ENCODE measurements around the gene NUP214. TPM values are rescaled to one million over a fixed set of nuclear protein-coding genes. Genes with fewer than 3 reads are reported as not detected.
"Not testable (repeated sequence)": the region's sequence is repeated elsewhere in the genome, so short reads cannot be mapped to it uniquely, and the experiment has no call there.

The NUP214 gene
- total RNA-seq, 1 donor = 53.0 TPM

DNA sequence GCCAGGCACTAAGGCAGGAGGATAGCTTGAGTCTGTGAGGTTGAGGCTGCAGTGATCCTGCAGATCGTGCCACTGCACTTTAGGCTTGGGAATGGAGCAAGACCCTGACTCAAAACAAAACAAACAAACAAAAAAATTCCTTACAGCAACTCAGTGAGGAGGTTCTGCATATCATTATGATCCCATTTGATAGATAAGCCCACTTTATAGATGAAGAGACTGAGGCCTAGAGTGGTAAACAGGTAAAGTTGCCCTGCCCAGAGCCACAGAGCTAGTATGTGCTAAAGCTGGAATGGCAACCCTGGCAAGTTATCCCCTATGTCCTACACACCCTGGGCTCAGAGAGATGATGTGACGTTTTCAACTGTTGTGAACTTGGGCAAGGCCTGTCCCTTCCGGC is 21.9 kb upstream of the NUP214 start:
- no peak overlapping the region for H3K4me3 ChIP-seq (ENCODE audit: low read length)
- H3K9me3 ChIP-seq (ENCODE audit: low read depth, low read length) = no peaks in the 10 kb centered on the region
- H3K27me3 ChIP-seq (ENCODE audit: insufficient read depth, low read length) = no peaks in the 10 kb centered on the region

DNA sequence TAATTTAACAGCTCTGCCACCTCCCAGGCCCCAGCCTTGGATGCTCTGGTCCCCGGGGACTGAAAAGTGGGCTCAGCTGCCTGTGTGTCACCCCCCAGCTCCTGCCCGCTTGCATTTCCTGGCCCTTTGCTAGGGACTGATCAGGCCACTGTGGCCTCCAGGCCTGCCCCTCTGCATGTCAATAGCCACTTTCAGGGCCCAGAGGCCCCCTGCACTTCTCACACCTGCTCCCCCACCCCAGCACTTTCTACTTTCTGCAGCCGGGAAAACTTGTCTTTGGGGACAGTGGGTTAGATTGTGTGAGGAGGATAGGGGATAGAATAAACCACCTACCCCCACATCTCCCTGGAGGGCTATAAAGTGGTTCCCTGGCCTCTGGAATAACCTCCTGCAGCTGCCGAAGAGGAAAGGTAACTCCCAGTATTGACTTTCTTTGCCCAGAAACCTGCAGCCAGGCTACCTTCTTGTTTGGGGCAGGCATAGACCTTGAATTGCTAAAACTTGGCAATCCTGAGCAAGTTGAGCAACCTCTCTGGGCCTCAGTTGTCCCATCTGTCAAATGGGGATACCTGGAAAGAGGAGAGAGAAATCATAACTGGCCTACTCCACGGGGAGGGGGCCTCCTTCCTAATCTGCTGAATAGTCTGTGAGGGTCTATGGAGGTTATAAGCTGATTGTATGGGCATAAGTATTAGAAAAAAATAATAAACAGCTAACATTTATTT is 21.2 kb upstream of the NUP214 start:
- Histone ChIP-seq H3K9me3 (ENCODE audit: low read depth, low read length) (no peaks in the 10 kb centered on the region), H3K4me3 (ENCODE audit: low read length) (no peak overlapping the region), H3K4me1 (ENCODE audit: insufficient read depth, low read length) (no peaks in the 10 kb centered on the region), H3K27me3 (ENCODE audit: insufficient read depth, low read length) (no peaks in the 10 kb centered on the region)

More for the DNA sequence above, 21.9 kb upstream of the NUP214 start:
- no peaks in the 10 kb centered on the region for H3K4me1 ChIP-seq (ENCODE audit: insufficient read depth, low read length)

DNA sequence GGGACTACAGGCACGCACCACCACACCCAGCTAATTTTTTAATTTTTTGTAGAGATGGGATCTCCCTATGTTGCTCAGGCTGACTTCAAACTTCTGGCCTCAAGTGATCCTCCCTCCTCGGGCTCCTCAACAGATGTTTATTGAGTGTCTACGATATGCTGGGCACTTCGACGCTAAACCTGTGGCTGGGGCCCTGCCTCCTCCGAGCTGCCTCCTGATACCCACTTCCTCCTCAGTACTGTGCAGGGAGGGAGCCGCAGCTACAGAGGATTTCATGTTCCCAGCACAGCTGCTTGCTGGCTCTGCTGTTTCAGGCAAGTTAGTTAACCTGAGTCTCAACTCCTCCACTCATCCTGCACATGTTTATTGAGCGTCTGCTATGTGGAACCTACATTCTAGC is 19.4 kb upstream of the NUP214 start:
- H3K4me3 ChIP-seq (ENCODE audit: low read length) = no peak overlapping the region
- H3K9me3 ChIP-seq (ENCODE audit: low read depth, low read length) = no peaks in the 10 kb centered on the region
- H3K4me1 ChIP-seq (ENCODE audit: insufficient read depth, low read length) = no peaks in the 10 kb centered on the region
- no peaks in the 10 kb centered on the region for H3K27me3 ChIP-seq (ENCODE audit: insufficient read depth, low read length)

DNA sequence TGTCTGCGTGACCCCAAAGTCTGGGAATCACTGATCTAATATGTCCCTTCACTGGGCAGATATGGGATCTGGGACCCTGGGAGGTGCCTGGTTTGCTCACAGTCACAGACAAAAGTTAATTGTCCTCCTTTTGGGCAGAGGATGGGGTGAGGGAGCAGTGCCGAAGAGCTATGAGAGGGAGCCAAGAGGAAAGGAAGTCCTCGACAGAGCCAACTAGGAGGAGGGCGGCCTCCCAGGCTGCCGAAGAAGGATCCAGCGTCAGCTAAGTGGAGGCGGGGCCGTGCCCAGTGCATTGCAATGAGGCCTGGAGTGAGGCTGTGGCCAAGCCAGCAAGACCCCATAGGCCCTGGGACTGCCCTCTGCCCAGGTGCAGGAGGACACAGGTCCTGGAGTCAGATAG is 17.6 kb upstream of the NUP214 start:
- H3K27me3 ChIP-seq (ENCODE audit: insufficient read depth, low read length) = no peaks in the 10 kb centered on the region
- no peaks in the 10 kb centered on the region for H3K9me3 ChIP-seq (ENCODE audit: low read depth, low read length)
- no peak overlapping the region for H3K4me3 ChIP-seq (ENCODE audit: low read length)
- no peaks in the 10 kb centered on the region for H3K4me1 ChIP-seq (ENCODE audit: insufficient read depth, low read length)

DNA sequence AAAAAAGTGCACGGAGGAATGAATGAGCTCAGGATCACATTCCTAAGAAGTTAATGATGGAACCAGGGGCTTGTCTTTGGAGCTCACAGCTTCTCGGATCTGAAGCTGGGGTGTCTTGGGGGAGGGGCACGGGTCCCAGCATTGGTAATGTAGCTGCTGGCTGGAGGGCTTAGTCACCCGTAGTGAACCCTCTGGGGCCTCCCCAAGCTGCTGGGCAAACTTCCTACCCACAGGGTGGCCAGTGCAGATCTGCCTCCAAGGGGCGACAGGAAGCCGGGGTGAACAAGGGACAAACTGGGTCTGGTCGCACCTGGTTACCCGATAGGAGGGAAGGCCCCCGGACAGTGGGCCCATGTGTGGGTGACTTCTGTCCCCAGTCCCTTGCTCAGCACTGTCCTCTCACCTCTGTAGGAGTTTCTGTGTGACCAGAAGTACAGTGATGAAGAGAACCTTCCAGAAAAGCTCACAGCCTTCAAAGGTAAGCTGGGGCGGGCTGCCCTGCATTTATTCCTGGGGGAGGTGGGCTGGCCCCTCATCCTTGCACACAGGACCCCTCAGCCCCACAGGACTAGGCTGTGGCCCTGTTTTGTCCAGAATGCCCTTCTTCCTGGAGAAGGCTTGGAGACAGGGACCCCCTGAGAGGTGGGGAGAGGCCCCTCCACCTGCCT is 14.1 kb upstream of the NUP214 start:
- no peaks in the 10 kb centered on the region for H3K9me3 ChIP-seq (ENCODE audit: low read depth, low read length)
- H3K27me3 ChIP-seq (ENCODE audit: insufficient read depth, low read length) = no peaks in the 10 kb centered on the region
- H3K4me1 ChIP-seq (ENCODE audit: insufficient read depth, low read length) = no peaks in the 10 kb centered on the region
- H3K4me3 ChIP-seq (ENCODE audit: low read length) = no peak overlapping the region

DNA sequence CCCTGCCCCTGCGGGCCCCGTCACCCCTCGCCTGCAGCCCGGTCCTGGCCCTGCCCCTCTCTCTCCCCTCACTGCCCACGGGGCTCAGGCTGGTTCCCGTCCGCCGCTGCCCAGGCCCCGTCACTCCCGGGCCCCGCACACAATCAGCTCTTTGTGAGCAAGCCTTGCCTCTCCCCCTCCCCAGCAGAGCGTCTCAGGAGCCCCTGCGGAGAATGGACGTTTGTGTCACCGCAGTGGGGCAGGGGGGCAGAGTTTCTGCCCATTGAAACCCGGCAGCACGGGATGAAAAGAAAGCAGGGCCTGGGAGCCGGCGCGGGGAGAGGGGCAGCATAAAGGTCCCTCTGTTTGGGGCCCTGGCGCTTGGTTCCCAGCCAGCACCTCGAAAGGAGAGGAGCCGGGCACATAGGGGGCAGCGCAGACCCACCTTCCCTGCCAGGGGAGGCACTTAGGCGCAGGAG is 13.5 kb upstream of the NUP214 start:
- Histone ChIP-seq H3K4me3 (ENCODE audit: low read length) (no peak overlapping the region), H3K4me1 (ENCODE audit: insufficient read depth, low read length) (no peaks in the 10 kb centered on the region), H3K9me3 (ENCODE audit: low read depth, low read length) (no peaks in the 10 kb centered on the region), H3K27me3 (ENCODE audit: insufficient read depth, low read length) (no peaks in the 10 kb centered on the region)

DNA sequence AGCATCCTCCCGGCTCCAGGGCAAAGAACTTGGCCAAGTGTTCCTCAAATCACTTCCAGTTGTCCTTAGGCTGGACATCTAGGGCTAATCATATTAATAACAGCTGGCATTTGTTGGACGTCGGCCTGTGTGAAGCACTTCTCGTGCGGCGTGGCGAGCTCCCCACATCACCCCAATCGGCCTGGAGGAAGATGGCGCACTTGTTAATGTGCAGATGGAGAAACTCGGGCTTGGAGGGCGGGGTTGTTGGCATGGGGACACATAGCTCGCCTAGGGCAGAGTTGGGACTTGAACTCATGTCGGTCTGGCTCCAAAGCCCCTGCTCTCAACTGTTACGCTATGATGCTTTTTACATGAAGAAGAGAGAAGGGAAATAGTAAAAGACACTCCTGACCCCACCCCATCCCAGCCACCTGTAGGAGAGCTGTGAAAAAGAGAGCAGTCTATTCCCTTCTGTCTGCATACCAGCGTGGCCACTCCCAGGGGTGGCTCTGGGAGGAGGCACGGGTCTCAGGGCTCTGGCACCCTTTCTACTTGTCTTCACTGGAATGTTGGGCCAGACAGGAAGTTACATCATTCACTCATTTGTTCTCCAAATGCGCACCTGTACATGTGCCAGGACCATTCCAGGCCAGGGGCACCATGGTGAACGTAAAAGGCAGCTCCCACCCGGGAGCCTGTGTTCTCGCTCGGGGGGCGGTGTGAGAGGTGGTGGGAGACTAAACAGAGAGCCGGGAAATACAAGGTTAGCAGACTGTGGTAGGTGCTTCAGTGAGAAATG is 12.8 kb upstream of the NUP214 start:
- Histone ChIP-seq H3K4me1 (ENCODE audit: insufficient read depth, low read length) (no peaks in the 10 kb centered on the region), H3K27me3 (ENCODE audit: insufficient read depth, low read length) (no peaks in the 10 kb centered on the region), H3K4me3 (ENCODE audit: low read length) (no peak overlapping the region), H3K9me3 (ENCODE audit: low read depth, low read length) (no peaks in the 10 kb centered on the region)

DNA sequence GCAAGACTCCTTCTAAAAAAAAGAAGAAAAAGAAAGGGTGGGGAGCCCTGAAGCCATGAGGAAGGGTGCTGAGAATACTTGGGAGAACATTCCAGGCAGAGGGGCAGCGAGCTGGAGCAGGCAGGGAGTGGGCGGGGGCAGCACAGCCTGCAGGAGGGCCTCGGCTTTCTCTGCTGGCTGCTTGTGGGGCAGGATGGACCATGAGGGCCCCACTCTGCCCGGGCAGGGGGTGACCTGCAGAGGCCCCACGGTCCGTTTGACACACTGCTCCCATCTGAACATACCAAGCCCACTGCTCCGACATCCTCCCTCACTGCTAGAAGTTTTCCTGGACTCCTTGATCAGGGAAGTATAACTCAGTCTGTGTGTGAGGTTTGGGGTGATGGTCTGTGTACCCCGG is 11.7 kb upstream of the NUP214 start:
- Histone ChIP-seq H3K27me3 (ENCODE audit: insufficient read depth, low read length) (no peaks in the 10 kb centered on the region), H3K9me3 (ENCODE audit: low read depth, low read length) (no peaks in the 10 kb centered on the region), H3K4me1 (ENCODE audit: insufficient read depth, low read length) (no peaks in the 10 kb centered on the region), H3K4me3 (ENCODE audit: low read length) (no peak overlapping the region)

DNA sequence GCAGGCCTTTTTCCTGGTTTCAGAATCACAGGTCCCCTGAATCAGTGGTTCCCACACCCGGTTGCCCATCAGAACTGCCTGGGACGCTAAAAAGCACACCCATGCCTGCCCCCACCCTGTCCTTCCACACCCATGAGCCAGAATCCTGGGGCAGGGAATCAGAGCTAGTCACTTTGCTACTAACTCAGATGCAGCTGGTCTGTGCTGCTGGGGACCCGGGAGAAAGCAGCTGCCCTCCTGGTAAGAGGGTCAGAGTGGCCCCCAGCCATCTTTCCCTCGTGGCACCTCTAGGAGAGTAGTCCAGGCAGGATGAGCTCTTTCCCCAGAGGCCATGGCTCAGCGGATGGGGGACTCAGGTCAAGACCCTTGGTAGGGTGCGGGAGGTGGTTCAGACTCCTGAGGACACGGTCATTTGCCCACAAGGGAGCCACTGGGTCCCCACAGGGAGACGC is 11.3 kb upstream of the NUP214 start:
- Histone ChIP-seq H3K9me3 (ENCODE audit: low read depth, low read length) (no peaks in the 10 kb centered on the region), H3K4me1 (ENCODE audit: insufficient read depth, low read length) (no peaks in the 10 kb centered on the region), H3K4me3 (ENCODE audit: low read length) (no peak overlapping the region), H3K27me3 (ENCODE audit: insufficient read depth, low read length) (no peaks in the 10 kb centered on the region)

DNA sequence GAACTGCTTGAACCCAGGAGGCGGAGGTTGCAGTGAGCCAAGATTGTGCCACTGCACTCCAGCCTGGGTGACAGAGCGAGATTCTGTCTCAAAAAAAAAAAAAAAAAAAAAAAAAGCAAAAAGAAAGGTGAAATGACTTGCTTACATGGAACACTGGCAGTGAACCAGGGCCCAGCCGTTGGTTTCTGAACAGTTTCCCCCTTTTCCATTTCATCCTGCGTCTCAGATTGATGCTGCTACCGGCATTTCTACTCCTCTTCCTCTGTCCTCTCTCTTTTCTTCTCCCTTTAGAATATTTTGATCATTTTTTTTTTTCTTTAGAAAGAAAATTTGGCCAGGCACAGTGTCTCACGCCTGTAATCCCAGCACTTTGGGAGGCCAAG is 10.0 kb upstream of the NUP214 start:
- not testable (repeated sequence) for H3K9me3 ChIP-seq (ENCODE audit: low read depth, low read length); H3K4me3 ChIP-seq (ENCODE audit: low read length); H3K4me1 ChIP-seq (ENCODE audit: insufficient read depth, low read length); H3K27me3 ChIP-seq (ENCODE audit: insufficient read depth, low read length)

DNA sequence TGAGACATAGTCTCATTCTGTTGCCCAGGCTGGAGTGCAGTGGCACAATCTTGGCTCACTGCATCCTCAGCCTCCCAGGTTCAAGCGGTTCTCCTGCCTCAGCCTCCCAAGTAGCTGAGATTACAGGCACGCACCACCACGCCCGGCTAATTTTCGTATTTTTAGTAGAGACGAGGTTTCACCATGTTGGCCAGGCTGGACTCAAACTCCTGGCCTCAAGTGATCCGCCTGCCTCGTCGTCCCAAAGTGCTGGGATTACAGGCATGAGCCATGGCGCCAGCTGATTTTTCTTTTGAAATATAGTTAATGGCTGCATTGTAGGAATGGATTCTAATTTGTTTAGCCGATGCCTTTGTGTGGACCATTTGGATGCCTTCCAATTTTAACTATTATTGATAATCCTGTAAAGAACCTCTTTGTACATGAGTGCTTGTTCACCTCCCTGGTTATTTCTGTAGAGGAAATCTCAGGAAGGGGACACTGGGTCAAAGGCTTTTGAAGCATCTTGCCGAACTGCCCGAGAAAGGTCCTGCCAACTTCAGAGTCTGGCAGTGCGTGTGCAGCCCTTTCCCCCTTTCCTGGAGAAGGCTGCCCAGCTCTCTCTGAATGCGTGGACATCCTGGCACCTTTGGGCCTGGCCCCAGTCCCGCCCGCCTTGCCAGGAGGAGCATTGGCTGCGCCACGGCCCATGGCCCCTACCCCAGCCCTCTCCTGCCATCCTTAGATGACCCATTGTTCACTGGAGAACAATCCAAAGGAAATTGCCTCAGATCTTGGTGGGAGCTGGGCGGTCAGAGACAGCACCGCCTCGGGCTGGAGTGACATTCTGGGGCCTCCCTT is 8.9 kb upstream of the NUP214 start:
- Histone ChIP-seq H3K4me1 (ENCODE audit: insufficient read depth, low read length) (no peaks in the 10 kb centered on the region), H3K27me3 (ENCODE audit: insufficient read depth, low read length) (no peaks in the 10 kb centered on the region), H3K9me3 (ENCODE audit: low read depth, low read length) (no peaks in the 10 kb centered on the region), H3K4me3 (ENCODE audit: low read length) (no peak overlapping the region)

DNA sequence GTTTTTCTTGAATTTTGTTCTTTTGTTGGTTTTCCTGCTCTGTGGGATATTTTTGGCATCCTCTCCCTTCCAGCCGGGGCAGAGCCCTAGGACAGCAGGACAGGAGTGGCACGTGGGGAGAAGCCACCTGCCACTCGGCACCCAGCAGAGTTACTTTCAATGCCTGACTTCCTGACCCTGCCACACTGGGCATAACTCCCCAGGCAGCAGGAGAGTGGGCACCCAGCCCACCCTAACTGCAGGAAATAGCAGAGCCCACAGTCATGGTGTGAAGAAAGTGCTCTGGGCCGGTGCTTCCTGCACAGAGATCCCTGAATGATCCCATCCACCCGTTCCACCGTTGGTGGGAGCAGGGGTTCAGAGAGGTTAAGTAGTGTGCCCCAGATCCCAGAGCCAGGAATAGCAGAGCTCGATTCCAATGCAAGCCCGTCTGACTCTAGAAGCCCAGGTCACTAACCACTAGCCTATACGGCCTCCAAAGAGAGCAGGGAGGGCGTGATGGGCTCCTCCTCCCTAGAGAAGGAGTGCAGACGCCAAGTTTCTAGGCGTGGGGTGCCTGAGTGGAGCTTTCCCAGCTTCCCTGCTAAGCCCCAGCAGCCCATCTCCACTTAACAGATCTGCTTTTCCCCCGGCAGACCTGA is 8.1 kb upstream of the NUP214 start:
- H3K27me3 ChIP-seq (ENCODE audit: insufficient read depth, low read length) = no peaks in the 10 kb centered on the region
- H3K4me1 ChIP-seq (ENCODE audit: insufficient read depth, low read length) = no peaks in the 10 kb centered on the region
- H3K9me3 ChIP-seq (ENCODE audit: low read depth, low read length) = no peaks in the 10 kb centered on the region
- no peak overlapping the region for H3K4me3 ChIP-seq (ENCODE audit: low read length)

DNA sequence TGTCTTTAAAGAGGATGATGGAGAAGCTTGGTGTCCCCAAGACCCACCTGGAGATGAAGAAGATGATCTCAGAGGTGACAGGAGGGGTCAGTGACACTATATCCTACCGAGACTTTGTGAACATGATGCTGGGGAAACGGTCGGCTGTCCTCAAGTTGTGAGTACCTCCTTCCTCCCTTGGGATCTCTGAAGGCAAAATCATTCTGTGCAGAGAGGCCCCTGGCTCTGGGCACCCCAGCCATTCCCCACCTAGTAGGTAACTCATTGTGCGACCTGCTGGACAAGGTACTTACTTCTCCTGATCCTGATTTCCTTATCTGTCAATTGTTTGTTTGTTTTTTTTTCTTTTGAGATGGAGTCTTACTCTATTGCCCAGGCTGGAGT is 7.6 kb upstream of the NUP214 start:
- no peaks in the 10 kb centered on the region for H3K27me3 ChIP-seq (ENCODE audit: insufficient read depth, low read length)
- no peak overlapping the region for H3K4me3 ChIP-seq (ENCODE audit: low read length)
- H3K9me3 ChIP-seq (ENCODE audit: low read depth, low read length) = no peaks in the 10 kb centered on the region
- no peaks in the 10 kb centered on the region for H3K4me1 ChIP-seq (ENCODE audit: insufficient read depth, low read length)

DNA sequence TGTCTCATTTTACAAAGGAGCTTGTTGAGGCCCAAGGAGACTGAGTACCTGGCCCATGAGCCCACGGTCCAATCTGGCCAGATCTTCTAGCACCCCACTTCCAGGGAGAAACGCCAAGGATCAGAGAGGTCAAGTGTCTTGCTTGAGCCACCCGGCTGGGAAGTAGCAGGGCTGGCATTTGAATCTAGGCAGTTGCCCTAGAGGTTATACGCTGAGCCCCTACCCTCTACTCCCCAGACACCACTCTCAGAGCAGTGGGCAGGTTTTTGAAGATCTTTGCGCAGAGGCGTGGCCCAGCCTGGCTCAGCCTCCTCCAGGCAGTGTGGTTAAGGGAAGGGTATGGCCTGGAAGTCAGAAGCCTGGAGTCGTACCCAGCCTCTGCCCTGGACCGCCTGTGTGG is 5.8 kb upstream of the NUP214 start:
- no peaks in the 10 kb centered on the region for H3K9me3 ChIP-seq (ENCODE audit: low read depth, low read length)
- H3K4me3 ChIP-seq (ENCODE audit: low read length) = no peak overlapping the region
- no peaks in the 10 kb centered on the region for H3K27me3 ChIP-seq (ENCODE audit: insufficient read depth, low read length)
- peaks cover 2% of the 10 kb centered on the region for H3K4me1 ChIP-seq (ENCODE audit: insufficient read depth, low read length)

Measured in mononuclear cell (primary cell).